RPMI8226 (cell line): ENCODE data around the gene GMPS.
"Not testable (repeated sequence)": the region's sequence is repeated elsewhere in the genome, so short reads cannot be mapped to it uniquely, and the experiment has no call there.

Experiments used
- DNase-seq: peaks from one replicate; pipeline ENCODE4 v3.0.0-alpha.2; 2015

Gene GMPS

GRCh38 chr3:155872904-155873646, 2.6 kb downstream of the GMPS start:
- DNase-seq = no peak

DNA sequence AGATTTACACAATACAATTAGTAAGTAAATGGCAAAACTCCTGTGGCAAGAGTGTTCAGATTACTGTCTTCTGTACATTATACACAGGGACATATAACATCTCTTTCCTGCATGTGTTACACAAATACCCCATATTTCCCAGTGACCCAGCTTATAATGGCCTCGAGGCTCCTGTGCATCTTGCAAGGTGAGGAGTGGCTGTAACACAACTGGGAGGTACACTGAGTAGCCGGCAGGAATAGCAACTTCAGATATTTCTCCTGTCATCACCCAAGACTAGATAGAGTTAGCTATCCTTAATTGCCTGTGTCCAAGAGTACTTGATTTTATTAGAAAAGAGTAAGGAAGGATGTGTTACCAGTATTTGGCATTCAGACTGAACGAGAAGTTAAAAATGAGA, 5.6 kb downstream of the GMPS start:
- DNase-seq = no peak

- no peak for DNase-seq
Observed at GRCh38 chr3:155876503-155876902, 6.1 kb downstream of the GMPS start.

DNA sequence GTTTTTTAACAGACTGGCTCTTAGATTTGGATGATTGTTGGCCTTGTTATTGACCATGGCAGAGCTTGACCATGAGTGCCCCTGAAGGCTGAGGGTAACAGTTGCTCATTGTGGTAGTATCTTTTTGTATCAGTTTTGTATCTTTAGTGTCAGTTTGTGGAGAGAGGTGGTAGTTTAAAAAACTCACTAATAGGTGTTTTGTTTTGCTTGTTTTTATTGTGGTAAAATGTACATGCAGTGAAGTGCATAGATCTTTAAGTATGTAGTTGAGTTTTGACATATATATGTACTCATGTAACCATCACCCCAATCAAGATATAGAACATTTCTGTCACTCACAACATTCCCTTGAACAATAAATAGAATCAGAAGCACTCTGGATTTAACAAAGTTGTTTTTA, 9.8 kb downstream of the GMPS start:
- DNase-seq = no peak

DNA sequence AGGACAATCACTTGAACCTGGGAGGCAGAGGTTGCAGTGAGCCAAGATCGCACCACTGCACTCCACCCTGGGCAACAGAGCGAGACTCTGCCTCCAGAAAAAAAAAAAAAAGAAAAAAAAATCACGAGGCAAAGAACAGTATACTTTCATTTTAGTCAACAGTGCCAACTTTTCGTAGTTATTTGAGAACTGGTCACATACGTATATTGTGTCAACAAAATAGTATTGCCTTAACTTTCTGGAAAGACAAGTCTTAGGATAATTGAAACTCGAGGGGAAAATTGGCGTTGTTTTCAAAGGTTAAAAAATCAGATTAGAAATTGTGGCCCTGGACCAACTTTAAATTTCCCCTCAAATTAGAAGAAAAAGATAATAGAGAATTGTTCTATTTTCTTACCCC, 13.8 kb downstream of the GMPS start:
- DNase-seq = no peak

DNA sequence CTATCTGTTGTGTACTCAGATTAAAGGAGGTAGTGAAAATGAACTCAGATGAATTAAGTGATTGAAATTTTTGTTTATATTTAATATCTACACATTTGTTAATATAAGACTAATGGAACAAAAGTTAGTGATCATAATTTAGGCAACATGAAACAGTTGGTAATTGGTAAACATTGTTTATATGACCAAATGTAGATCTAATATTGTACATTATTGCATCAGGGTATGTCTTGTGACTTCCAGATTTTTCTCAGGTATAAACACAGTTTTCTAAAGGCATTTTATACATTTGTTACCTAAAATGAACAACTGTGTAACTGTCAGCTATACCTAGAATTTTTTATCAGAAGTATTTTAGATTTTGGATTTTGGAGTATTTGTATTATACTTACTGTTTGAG, 14.8 kb downstream of the GMPS start:
- DNase-seq = no peak

GRCh38 chr3:155886348-155886747, 15.9 kb downstream of the GMPS start:
- DNase-seq = not testable (repeated sequence)

DNA sequence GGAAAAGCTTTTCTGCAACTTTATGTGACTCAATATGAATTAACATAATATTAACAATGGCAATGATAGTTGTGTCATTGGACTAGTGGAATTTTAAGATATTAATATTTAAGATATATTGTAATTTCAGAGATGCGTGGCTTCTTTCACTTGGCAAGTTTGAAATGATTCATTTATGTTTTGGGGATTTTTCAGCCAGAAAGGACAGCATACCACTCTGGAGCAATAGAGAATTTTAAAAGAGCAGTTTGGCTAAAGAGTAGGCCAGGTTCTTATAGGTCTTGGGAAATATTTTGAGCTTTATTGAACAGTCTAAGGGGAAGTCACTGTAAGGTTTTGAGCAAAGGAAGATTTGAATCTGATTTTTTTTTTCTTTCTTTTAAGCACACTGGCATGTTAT, 16.5 kb downstream of the GMPS start:
- DNase-seq = no peak

DNA sequence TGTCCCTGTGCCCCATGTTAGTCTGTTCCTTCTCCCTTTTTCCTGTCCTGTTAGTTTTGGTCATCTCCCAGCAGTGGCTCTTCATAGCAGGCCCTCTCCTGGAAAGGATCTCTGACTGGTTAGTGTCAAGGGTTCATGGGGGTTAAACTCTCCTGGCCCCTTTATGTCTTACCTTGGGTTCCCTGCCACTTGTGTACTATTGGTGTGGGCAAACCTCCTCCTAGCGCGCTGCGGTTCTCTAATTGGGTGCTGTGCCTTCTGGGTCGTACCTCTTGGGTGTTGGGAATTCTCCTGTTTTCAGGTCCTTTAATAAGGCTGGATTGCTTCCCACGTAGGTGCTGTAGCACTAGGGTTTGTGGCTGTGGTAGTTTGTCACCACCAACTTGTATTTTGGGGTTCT, 18.8 kb downstream of the GMPS start:
- DNase-seq = no peak

GRCh38 chr3:155889952-155890351, 19.5 kb downstream of the GMPS start:
- no peak for DNase-seq

GRCh38 chr3:155890671-155891190, 20.3 kb downstream of the GMPS start:
- no peak for DNase-seq

DNA sequence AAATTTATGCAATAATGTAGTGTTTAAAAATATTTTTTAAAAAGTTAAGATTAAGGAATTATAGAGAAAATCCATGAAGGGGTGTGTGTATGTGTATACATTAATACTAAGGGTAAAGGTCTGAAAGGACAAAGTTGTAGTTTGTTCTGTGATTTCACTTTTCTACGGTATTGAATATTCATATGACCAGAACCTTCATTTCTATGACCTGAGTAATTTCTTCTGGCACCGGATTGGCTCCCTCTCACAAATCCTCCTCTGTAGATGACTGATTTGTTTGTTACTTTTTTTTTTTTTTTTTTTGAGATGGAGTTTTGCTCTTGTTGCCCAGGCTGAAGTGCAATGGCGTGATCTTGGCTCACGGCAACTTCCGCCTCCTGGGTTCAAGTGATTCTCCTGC, 20.9 kb downstream of the GMPS start:
- DNase-seq = no peak

DNA sequence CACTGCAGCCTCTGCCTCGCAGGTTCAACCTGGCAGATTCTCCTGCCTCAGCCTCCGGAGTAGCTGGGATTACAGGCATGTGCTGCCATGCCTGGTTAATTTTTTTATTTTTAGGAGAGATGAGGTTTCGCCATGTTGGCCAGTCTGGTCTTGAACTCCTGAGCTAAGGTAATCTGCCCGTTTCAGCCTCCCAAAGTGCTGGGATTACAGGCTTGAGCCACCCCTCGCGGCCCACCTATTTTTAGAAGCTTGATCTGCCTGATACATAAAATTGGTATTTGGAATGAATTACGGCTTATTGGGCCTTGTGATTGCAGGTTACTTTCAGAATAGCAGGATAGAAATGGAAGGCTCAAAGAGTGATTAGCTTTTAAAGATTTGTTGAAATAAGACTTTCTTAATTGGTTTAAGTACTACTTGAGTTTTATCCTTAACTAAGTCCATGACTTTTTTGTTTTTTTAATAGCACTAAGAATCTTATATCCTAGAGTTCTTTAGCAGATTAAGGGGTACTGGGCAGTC, 25.0 kb downstream of the GMPS start:
- no peak for DNase-seq

GRCh38 chr3:155906900-155907299, 36.5 kb downstream of the GMPS start:
- DNase-seq = no peak

- DNase-seq = no peak
Observed at GRCh38 chr3:155908086-155908485, 37.6 kb downstream of the GMPS start.

- no peak for DNase-seq
Observed at GRCh38 chr3:155908605-155909004, 38.2 kb downstream of the GMPS start.

DNA sequence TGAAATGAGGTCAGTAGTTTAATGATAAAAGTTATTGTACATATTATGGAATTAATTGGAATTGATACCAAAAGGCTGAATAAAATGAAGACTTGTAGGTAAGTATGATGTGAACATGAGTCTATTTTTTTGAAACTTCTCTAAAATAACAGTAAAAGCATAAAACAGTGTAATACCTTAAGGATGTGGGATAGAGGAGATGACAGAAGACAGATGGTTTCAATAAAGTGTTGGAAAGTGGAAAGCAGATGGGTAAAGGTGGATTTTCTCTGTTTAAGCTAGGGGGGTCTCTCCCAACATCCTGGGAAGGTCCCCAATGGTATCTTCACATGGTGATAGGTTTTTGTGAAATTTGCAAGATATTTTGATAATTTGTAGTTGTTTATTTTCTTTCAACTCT, 41.6 kb downstream of the GMPS start:
- no peak for DNase-seq

DNA sequence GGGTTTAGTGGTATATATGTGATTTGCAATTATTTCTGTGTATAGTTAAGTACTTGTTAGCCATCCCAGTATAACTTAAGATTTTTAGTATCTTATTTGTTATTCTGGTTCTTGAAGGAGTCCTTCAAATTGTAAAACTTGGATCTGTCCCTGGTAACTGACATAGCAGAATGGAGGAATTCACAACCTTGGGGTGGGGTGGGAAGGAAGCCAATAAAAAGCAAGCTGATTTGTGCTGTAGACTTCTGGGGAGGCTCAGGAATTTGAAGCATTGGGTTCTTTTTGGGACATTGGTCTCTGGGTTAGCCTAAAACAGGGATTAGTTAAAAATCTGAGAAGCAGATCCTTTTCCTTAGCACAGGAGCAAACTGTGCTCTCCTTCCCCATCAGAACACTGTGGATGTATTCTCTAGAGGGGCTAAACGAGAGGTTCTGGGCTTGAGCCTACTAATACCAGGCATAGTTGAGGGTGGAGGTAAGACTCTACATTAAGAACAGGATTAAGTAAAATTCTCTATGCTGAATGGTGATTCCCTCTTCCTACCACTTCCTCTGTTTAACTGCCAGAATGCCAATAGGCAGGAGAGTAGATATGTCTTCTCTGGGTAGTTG, 42.2 kb downstream of the GMPS start:
- DNase-seq = no peak

DNA sequence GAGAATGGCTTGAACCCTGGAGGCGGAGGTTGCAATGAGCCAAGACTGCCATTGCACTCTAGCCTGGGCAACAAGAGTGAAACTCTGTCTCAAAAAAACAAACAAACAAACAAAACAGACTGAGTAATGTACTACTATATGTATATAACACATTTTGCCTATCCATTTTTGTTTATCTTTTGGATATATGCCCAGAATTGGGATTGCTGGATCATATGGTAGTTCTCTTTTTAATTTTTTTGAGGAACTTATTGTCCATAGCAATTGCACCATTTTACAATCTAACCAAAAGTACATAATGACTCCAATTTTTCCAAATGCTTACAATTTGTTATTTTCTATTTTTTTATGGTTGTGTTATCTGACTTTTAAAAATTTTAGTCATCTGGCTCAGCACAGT, 47.3 kb downstream of the GMPS start:
- no peak for DNase-seq

GRCh38 chr3:155919728-155920127, 49.3 kb downstream of the GMPS start:
- no peak for DNase-seq

- DNase-seq = no peak
Observed at GRCh38 chr3:155921486-155921885, 51.0 kb downstream of the GMPS start.

DNA sequence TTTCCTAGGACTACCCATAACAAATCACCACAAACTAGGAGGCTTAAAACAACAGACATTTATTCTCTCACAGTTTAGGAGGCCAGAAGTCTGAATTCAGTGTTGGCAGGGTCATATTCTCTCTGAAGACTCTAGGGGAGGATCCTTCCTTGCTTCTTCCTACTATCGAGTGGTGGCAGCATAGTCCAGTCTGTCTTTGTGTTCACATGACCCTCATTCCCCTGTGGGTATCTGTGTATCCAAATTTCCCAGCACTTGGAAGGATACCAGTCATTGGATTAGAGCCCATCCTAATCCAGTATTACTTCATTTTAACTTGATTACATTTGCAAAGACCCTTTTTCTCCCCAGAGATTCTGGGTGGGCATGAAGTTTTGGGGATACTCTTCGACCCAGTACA, 63.8 kb downstream of the GMPS start:
- DNase-seq = no peak

- DNase-seq = no peak
Observed at GRCh38 chr3:155938409-155938808, 68.0 kb downstream of the GMPS start.

- DNase-seq = no peak
Observed at GRCh38 chr3:155941354-155941753, 70.9 kb downstream of the GMPS start.

- no peak for DNase-seq
Observed at GRCh38 chr3:155944081-155944480, 73.6 kb downstream of the GMPS start.
